Fibroblast of mammary gland (primary cell): ENCODE data around the gene PCP2.

Experiments used
- DNase-seq: peaks from one replicate; pipeline ENCODE4 v3.0.0-alpha.2; 2010; ENCODE audit warnings: low read depth
- H3K4me3 ChIP-seq: 2 replicates; pipeline ENCODE4 v1.5.1; 2011; ENCODE audit warnings: low read depth, mild to moderate bottlenecking, low read length, moderate library complexity; ENCODE audit not compliant: control insufficient read depth
- CTCF ChIP-seq: conservative IDR thresholded peaks from 2 replicates; pipeline ENCODE4 v1.5.1; 2011; ENCODE audit warnings: low read depth, low read length, inconsistent platforms; ENCODE audit not compliant: control insufficient read depth, insufficient read depth

Gene PCP2

GRCh38 chr19:7661744-7662538 lies 28.4 kb upstream of the PCP2 start:
- no peak for TF ChIP-seq CTCF
- H3K4me3 ChIP-seq = no peak overlapping the region
- no peak for DNase-seq

DNA sequence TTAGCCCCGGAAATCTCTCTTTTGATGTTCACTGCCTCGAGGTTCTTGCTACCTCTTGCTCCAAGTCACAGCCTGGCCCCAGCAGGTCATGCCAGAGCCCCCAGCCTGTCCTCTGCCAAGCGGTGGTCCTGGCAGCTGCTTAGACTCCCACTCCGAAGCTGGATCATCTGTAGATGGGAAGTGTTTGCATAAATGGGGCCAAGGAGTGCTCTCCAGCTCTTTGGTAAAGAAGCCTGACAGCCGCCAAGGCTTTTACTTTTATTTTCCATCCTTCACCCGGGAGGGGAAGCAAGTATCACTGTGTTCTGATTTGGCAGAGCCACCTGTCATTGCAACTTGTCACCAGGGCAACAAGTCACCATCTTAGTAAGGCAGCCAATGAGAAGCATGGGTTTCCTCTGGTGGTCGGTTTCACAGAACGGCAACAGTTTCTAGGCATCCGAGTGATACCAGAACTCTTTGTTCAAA lies 24.7 kb upstream of the PCP2 start:
- TF ChIP-seq CTCF = no peak
- no peak for DNase-seq
- no peak overlapping the region for H3K4me3 ChIP-seq

GRCh38 chr19:7657131-7657751 lies 23.7 kb upstream of the PCP2 start:
- DNase-seq = peak; percentile 12
- no peak overlapping the region for H3K4me3 ChIP-seq
- TF ChIP-seq CTCF = no peak

GRCh38 chr19:7655581-7655980 lies 22.1 kb upstream of the PCP2 start:
- DNase-seq = no peak
- no peak overlapping the region for H3K4me3 ChIP-seq
- TF ChIP-seq CTCF = no peak

DNA sequence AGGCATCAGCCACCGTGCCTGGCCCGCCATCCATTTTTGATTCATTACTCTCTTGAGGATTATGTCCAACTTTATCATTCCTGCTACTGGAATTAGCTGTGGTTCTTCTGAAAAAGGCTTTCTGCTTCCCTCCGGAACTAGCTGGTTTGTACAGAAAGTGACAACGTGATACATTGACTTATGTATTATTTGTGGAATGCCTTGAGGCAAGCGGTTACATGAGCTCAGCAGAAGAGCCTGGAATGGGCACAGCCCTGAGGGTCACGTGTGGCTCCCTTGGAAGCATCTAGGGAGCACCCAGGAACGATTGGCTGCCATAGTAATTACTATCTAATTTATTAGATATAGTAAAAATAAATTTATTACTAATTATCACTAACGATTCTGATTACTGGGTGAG lies 20.9 kb upstream of the PCP2 start:
- no peak for TF ChIP-seq CTCF
- peak; percentile 7 for DNase-seq

GRCh38 chr19:7652061-7652641 lies 18.6 kb upstream of the PCP2 start:
- peak overlapping the region; percentile 7 for H3K4me3 ChIP-seq
- peak; percentile 82 for DNase-seq
- TF ChIP-seq CTCF = peak; percentile 88

More for the DNA sequence above, 20.9 kb upstream of the PCP2 start:
- H3K4me3 ChIP-seq = no peak overlapping the region
